Left forelimb (tissue), 1 donor: ENCODE results near the gene BMP7.
"Not testable (repeated sequence)": the region's sequence is repeated elsewhere in the genome, so short reads cannot be mapped to it uniquely, and the experiment has no call there.

ENCODE experiments used
- DNase-seq: peaks from one replicate; pipeline ENCODE4 v3.0.0-alpha.2; 2018; ENCODE audit warnings: low spot score

BMP7 gene

GRCh38 chr20:57210911-57211280 lies 55.5 kb downstream of the BMP7 start:
- DNase-seq: no peak

- DNase-seq: no peak
These were observed 56.2 kb downstream of the BMP7 start for GRCh38 chr20:57210054-57210910.

- no peak for DNase-seq
These were observed 57.0 kb downstream of the BMP7 start for GRCh38 chr20:57209413-57209812.

- no peak for DNase-seq
These were observed 58.2 kb downstream of the BMP7 start for GRCh38 chr20:57208198-57208597.

GRCh38 chr20:57207251-57207650 lies 59.2 kb downstream of the BMP7 start:
- no peak for DNase-seq

- DNase-seq: no peak
These were observed 60.7 kb downstream of the BMP7 start for GRCh38 chr20:57205606-57206219.

- no peak for DNase-seq
These were observed 62.5 kb downstream of the BMP7 start for GRCh38 chr20:57203986-57204385.

- no peak for DNase-seq
These were observed 63.2 kb downstream of the BMP7 start for GRCh38 chr20:57203204-57203603.

- no peak for DNase-seq
These were observed 64.1 kb downstream of the BMP7 start for GRCh38 chr20:57202309-57202708.

GRCh38 chr20:57200882-57201695 lies 65.4 kb downstream of the BMP7 start:
- DNase-seq: no peak

- no peak for DNase-seq
These were observed 66.6 kb downstream of the BMP7 start for GRCh38 chr20:57199656-57200405.

GRCh38 chr20:57198132-57199072 lies 68.0 kb downstream of the BMP7 start:
- no peak for DNase-seq

GRCh38 chr20:57197352-57198131 lies 68.9 kb downstream of the BMP7 start:
- DNase-seq: no peak

- no peak for DNase-seq
These were observed 70.9 kb downstream of the BMP7 start for GRCh38 chr20:57195469-57196100.

- DNase-seq: no peak
These were observed 71.4 kb downstream of the BMP7 start for GRCh38 chr20:57195023-57195422.

- DNase-seq: no peak
These were observed 72.3 kb downstream of the BMP7 start for GRCh38 chr20:57194154-57194553.

GRCh38 chr20:57193094-57193493 lies 73.3 kb downstream of the BMP7 start:
- no peak for DNase-seq

GRCh38 chr20:57192311-57192710 lies 74.1 kb downstream of the BMP7 start:
- DNase-seq: no peak

GRCh38 chr20:57191265-57191638 lies 75.2 kb downstream of the BMP7 start:
- DNase-seq: not testable (repeated sequence)
